RPMI7951 (cell line): Measurements from ENCODE around the gene TLL2. TPM values are rescaled to one million over a fixed set of nuclear protein-coding genes. Genes with fewer than 3 reads are reported as not detected.

Experiments
- DNase-seq: peaks from one replicate; pipeline ENCODE4 v3.0.0-alpha.2; 2012; ENCODE audit warnings: low read depth
- total RNA-seq: library from RNA; depleted of rRNA; stranded (reverse); fragments of >200 nt; shearing (Covaris generic); gene quantifications from 2 replicates; pipeline ENCODE4 v1.2.3, GENCODE V29; 2014

The TLL2 gene
- total RNA-seq, 1 experiment from 2014 or later, result under 0.01 TPM

- no peak for DNase-seq
Observed at GRCh38 chr10:96463562-96463961, 50.2 kb downstream of the TLL2 start.

- DNase-seq, result no peak
Observed at GRCh38 chr10:96462606-96463151, 51.0 kb downstream of the TLL2 start.

GRCh38 chr10:96460316-96460715 is 53.4 kb downstream of the TLL2 start:
- DNase-seq, result no peak

- DNase-seq, result no peak
Observed at GRCh38 chr10:96457341-96457740, 56.4 kb downstream of the TLL2 start.

- DNase-seq, result no peak
Observed at GRCh38 chr10:96456296-96456840, 57.4 kb downstream of the TLL2 start.

- DNase-seq, result no peak
Observed at GRCh38 chr10:96453856-96454583, 59.7 kb downstream of the TLL2 start.

GRCh38 chr10:96452494-96453153 is 61.1 kb downstream of the TLL2 start:
- DNase-seq, result no peak

- DNase-seq, result no peak
Observed at GRCh38 chr10:96450529-96451207, 63.1 kb downstream of the TLL2 start.

- DNase-seq, result no peak
Observed at GRCh38 chr10:96448558-96448957, 65.2 kb downstream of the TLL2 start.

- no peak for DNase-seq
Observed at GRCh38 chr10:96448021-96448457, 65.7 kb downstream of the TLL2 start.

- no peak for DNase-seq
Observed at GRCh38 chr10:96446966-96447596, 66.6 kb downstream of the TLL2 start.

- DNase-seq, result no peak
Observed at GRCh38 chr10:96441987-96442643, 71.6 kb downstream of the TLL2 start.

GRCh38 chr10:96441322-96441885 is 72.3 kb downstream of the TLL2 start:
- DNase-seq, result no peak

- no peak for DNase-seq
Observed at GRCh38 chr10:96440361-96441292, 73.1 kb downstream of the TLL2 start.

GRCh38 chr10:96439725-96440124 is 74.0 kb downstream of the TLL2 start:
- no peak for DNase-seq

- no peak for DNase-seq
Observed at GRCh38 chr10:96436035-96436434, 77.7 kb downstream of the TLL2 start.

- no peak for DNase-seq
Observed at GRCh38 chr10:96431211-96431970, 82.3 kb downstream of the TLL2 start.

- no peak for DNase-seq
Observed at GRCh38 chr10:96427291-96427690, 86.4 kb downstream of the TLL2 start.

GRCh38 chr10:96422525-96422924 is 91.2 kb downstream of the TLL2 start:
- no peak for DNase-seq
